HG03469 (cell line): Measurements from ENCODE around the gene C19orf67.

Experiments used
- ATAC-seq: cut with Tn5 transposase; IDR thresholded peaks from one replicate; pipeline ENCODE4 v1.9.1; 2021; ENCODE audit warnings: mild to moderate bottlenecking, moderate library complexity, moderate number of reproducible peaks; ENCODE audit not compliant: unreplicated experiment

C19orf67 gene

GRCh38 chr19:14086098-14086497, 515 bp upstream of the C19orf67 start:
- ATAC-seq, result no peak

GRCh38 chr19:14082675-14082960, 3.0 kb downstream of the C19orf67 start:
- ATAC-seq, result no peak

- no peak for ATAC-seq
Measured at GRCh38 chr19:14081797-14082674, 3.5 kb downstream of the C19orf67 start.

GRCh38 chr19:14080887-14081796, 4.4 kb downstream of the C19orf67 start:
- ATAC-seq, result peak; percentile 74

- ATAC-seq, result no peak
Measured at GRCh38 chr19:14078411-14078810, 7.2 kb downstream of the C19orf67 start.

GRCh38 chr19:14073925-14074838, 11.4 kb downstream of the C19orf67 start:
- ATAC-seq, result no peak

- peak; percentile 30 for ATAC-seq
Measured at GRCh38 chr19:14073261-14073924, 12.2 kb downstream of the C19orf67 start.

GRCh38 chr19:14072535-14073260, 12.9 kb downstream of the C19orf67 start, which contains the start of gene MISP3:
MISP3 (plus strand) TSS chr19:14072786; CDS start chr19:14073310, 524 bp downstream.
- ATAC-seq, result no peak

- ATAC-seq, result no peak
Measured at GRCh38 chr19:14070268-14071050, 15.1 kb downstream of the C19orf67 start.

- ATAC-seq, result no peak
Measured at GRCh38 chr19:14066134-14066533, 19.4 kb downstream of the C19orf67 start.

GRCh38 chr19:14063105-14063504, 22.5 kb downstream of the C19orf67 start:
- no peak for ATAC-seq

- ATAC-seq, result no peak
Measured at GRCh38 chr19:14062558-14062855, 23.1 kb downstream of the C19orf67 start.

- ATAC-seq, result no peak
Measured at GRCh38 chr19:14061751-14062557, 23.6 kb downstream of the C19orf67 start, which contains the start of gene PALM3. PALM3 (minus strand) TSS chr19:14062076; CDS start chr19:14061980, 96 bp downstream.

- ATAC-seq, result no peak
Measured at GRCh38 chr19:14061081-14061749, 24.4 kb downstream of the C19orf67 start.

GRCh38 chr19:14059652-14060155, 25.9 kb downstream of the C19orf67 start:
- ATAC-seq, result no peak

- ATAC-seq, result no peak
Measured at GRCh38 chr19:14059093-14059480, 26.5 kb downstream of the C19orf67 start.
